GM19324 (cell line): Measurements from ENCODE around the gene SMAGP.
A peak's percentile ranks its signal among the peaks of the same experiment; 100 is the strongest.
"Not testable (repeated sequence)": the region's sequence is repeated elsewhere in the genome, so short reads cannot be mapped to it uniquely, and the experiment has no call there.

Source experiments
- ATAC-seq: cut with Tn5 transposase; IDR thresholded peaks from one replicate; pipeline ENCODE4 v1.9.1; 2021; ENCODE audit warnings: mild to moderate bottlenecking, moderate library complexity; ENCODE audit not compliant: unreplicated experiment, low FRiP score

SMAGP gene, protein sequence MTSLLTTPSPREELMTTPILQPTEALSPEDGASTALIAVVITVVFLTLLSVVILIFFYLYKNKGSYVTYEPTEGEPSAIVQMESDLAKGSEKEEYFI

DNA sequence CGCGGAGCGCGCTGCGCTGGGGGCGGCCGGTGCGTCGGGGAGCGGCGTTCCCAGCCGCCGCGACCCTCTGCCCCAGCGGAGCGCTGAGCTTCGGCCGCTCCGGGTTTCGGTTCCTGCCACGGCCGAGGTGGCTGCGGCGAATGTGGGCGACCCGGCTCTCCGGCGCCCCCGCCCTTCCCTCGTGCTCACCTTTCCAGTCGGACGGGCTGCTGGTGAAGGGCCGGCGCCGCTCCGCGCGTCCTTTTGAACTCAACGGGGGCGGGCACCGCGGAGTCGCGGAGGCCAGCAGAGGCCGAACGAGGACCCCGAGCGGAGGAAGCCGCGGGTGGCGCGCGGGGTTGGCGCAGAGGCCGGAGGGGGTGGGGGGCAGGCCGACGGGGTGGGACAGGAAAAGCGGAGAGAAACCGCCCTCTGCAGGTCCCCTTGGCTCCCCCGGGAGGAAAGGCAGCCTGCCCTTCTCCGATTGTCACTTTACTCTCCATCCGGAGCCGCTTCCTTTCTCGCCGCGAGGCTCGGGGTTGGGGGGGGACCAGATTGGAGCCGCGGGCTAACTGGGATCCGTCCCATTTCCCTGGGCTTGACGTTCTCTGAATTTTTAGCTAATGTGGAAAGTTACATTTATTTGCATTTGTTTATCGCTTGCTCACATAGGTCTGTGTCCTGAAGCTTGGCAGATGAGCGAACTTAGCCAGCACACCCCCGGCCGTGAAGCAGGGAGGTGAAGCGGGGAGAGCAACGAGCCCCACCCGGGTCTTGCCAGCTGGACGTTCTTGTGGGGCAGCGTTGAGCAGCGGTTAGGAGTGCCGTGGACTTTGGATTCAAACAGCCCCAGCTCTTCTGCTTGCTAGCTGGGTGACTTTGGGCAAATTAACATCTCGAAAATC lies at the start of gene SMAGP:
Gene SMAGP (minus strand): TSS at position 349 of the 884 bp plus-strand sequence. CDS start 1,137 bp downstream, outside the sequence.
- peak; percentile 70 for ATAC-seq

- ATAC-seq: peak; percentile 55
Observed at GRCh38 chr12:51318846-51319599, 48.8 kb upstream of the SMAGP start.

DNA sequence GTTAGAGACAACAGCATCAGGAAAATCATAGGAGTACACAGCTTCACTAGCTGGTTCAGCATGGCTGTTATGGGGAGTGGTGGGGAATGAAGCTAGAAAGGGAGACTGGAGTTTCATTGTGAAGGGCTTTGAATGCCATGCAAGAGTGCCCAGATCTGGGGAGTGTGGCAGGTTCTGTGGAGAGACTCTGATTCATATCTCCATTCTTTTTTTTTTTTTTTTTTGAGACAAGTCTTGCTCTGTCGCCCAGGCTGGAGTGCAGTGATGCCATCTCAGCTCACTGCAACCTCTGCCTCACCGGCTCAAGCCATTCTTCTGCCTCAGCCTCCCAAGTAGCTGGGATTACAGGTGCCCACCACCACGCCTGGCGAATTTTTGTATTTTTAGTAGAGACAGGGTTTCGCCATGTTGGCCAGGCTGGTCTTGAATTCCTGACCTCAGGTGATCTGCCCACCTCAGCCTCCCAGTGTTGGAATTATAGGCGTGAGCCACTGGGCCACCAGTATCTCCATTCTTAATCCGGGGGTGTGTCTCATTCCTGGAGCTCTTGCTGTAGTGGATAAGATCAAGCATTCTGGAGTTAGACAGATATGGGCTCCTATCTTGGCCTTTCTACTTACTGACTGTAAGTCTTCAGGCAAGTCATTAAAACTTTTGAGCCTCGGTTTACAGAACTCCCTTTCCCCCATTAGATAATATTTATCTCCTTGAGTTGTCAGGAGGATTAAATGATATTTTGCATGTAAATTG lies 48.0 kb upstream of the SMAGP start:
- ATAC-seq: not testable (repeated sequence)

DNA sequence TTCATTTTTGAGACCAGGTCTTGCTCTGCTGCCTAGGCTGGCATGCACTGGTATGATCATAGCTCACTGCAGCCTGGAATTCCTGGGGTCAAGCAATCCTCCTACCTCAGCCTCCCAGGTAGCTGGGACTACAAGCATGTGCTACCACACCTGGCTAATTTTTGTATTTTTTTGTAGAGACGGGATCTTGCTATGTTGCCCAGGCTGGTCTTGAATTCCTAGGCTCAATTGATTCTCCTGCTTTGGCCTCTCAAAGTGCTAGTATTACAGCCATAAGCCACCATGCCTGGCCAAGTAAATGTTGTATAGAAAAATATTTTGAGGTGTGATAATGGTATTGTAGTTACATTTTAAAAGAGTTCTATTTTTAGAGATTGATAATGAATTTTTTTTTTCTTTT lies 41.2 kb upstream of the SMAGP start:
- ATAC-seq: no peak

- no peak for ATAC-seq
Observed at GRCh38 chr12:51307655-51308593, 37.7 kb upstream of the SMAGP start.

GRCh38 chr12:51306507-51306906 lies 36.3 kb upstream of the SMAGP start:
- no peak for ATAC-seq

DNA sequence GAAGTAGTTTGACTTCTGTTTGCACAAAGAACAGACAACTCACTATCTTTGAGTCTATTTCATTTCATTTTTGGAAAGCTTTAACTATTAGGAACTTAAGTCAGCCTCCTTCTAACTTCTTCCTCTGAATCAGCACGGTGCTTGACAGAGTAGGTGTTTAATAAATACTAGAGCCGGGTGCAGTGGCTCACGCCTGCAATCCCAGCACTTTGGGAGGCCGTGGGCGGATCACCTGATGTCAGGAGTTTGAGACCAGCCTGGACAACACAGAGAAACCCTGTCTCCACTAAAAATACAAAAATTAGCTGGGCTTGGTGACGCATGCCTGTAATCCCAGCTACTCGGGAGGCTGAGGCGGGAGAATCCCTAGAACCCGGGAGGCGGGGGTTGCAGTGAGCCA lies 30.6 kb upstream of the SMAGP start:
- ATAC-seq: not testable (repeated sequence)

- ATAC-seq: no peak
Observed at GRCh38 chr12:51295651-51296050, 25.4 kb upstream of the SMAGP start.

DNA sequence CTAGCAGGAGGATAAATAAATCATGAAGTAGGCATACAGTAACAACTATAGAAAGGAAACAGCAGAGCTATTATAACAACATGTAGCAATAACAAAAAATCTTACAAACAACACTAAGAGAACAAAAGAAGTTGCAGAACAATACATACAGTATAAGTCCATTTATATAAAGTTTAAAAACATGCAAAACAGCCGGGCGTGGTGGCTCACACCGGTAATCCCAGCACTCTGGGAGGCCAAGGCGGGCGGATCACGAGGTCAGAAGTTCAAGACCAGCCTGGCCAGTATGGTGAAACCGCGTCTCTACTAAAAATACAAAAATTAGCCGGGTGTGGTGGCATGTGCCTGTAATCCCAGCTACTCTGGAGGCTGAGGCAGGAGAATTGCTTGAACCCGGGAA lies 23.9 kb upstream of the SMAGP start:
- ATAC-seq: not testable (repeated sequence)

GRCh38 chr12:51293696-51294095 lies 23.5 kb upstream of the SMAGP start:
- ATAC-seq: no peak

DNA sequence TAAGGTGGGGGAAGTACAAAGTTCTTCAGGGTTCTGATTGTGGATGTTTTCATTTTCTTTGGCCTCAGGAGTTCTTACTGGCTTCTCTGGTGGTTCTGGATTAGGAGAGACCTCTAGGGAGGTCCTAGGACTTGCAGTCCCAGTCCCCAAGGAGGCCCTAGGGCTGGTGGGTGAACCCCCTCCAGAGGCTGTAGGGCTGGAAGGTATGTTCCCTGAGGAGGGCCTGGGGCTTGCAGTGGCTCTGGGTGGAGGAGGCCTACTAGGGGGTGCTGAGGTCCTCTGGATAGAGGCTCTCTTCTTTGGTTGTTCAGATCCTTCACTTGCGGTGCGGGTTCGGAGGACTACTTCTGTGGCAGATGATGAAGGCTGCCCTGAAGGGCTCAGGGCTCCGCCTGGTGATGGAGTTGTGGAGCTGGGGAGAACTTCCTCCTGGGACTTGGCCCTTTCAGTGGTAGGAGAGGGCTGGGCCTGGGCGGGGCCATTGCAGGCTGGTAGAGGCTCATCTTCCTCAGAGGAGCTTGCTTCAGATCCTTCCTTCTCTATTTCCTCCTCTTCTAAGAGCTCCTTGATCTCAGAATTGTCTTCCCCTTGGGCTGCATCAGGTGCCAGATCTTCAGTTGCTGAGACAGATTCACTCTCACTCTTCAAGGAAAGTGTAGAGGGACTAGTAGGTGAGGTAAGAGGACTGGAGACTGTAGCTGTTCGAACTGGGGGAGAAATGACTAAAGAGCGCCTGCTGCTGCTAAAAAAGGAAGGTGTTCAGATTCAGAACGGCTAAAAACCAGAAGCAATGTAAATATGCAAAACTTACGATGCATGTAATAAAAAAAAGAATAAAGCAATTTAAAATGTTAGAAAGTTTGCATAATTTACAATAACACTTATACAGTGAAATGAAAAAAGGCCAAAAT lies 21.6 kb upstream of the SMAGP start:
- not testable (repeated sequence) for ATAC-seq

DNA sequence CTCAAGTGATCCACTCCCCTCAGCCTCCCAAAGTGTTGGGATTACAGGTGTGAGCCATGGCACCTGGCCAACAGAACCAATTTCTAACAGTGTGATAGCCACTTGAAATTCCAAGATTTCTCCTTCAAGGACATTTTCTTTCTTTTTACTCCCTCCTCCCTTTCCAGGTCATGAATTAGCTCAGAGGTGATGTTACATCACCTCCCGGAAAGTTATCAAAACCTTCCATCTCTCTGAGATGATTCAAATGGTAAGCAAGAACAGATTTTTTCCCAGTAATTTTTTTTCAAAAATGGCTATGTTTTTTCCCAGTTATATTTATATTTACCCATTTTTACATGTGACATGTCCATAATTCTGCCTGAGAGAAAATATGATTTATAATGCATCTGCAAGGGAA lies 15.6 kb upstream of the SMAGP start:
- ATAC-seq: no peak

DNA sequence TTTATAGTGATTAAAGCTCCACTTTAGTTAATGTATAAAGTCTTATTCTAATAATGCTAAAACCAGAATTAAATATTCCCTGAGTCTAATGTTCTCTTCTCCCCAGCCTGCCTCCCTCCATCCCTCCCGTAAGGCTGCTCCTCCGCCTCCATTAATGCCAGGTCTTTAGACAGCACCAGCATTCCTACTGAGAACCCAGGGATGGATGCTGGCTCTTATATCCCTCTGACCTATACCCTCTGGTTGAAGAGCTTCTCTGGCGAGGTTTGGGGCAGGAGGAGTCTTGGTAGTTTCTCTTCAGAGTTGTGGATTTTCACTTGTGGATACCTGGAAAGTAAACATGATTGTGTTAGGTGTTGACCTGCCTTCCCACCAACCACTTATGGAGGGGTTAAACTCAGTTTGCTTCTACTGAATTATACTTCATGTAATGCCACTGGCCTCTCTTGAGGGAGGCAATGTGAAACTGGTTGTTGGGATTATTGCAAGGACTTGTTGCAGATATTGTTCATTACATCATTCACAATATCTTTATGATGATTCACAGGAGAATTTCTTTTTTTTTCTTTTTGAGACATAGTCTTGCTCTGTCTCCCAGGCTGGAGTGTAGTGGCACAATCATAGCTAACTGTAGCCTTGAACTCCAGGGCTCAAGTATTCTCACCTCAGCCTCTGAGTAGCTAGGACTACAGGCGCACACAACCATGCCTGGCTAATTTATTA lies 11.1 kb upstream of the SMAGP start:
- no peak for ATAC-seq

DNA sequence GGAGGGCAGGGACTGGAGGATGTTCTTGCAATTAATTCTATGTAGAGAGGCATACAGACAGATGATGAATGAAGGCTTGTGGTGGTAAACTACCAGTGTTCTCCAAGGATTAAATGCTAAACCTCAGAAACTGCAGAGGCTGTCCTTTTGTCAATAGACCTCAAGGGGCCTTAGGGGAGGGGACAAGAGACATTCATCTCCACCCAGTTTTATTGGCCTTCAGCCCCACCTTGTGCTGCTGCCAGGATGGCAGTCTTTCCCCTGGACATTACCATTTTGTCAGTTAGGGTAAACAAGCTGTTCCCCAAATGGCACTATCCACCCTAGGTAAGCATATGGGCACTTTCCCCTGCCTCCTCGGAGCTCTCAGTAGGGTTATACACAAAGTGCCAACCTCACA lies 4.9 kb upstream of the SMAGP start:
- ATAC-seq: no peak

DNA sequence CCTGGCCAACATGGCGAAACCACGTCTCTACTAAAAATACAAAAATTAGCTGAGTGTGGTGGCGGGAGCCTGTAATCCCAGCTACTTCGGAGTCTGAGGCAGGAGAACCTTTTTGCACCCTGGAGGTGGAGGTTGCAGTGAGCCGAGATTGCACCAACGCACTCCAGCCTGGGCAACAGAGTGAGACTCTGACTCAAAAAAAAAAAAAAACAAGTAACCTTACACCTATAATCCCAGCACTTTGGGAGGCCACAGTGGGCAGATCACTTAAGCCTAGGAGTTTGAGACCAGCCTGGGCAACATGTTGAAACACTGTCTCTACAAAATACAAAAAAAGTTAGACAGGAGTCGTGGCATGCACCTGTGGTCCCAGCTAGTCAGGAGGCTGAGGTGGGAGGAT lies 2.6 kb upstream of the SMAGP start:
- ATAC-seq: not testable (repeated sequence)

DNA sequence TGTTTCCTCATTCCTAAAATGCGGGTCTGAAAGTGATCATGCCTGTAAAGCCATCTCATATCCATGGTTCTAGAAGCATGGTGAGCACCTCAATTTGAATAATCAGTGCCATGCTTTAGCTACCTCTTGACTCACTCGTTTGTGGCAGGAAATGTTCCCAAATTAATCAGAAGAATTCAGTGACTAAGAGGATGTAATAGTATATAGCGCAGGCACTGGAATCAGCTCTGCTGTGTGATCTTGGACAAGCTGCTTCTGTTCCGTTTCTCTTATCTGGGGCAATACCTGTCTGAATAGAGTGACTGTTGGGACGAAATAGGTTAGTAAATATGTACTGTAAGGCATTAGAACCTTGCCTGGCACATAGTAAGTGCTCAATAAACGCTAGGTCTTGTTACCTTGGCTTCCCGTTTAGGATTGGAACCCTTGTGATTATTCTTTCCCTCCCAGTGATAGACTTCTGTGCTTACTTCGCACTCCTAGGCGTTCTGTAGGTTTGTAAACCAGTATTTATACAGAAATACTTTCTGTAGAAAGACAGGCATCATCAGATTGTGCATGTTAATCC lies 820 bp upstream of the SMAGP start:
- no peak for ATAC-seq

- peak; percentile 27 for ATAC-seq
Observed at GRCh38 chr12:51269174-51270066, 795 bp downstream of the SMAGP start.
